OCI-LY1 (cell line): ENCODE data around the gene PTPN12.

Experiments used
- H2AFZ ChIP-seq: fragments of 200-600 bp; sonication (generic), shearing (Covaris generic); 2 replicates; pipeline ENCODE4 v1.6.0; 2014; ENCODE audit warnings: antibody characterized with exemption, mild to moderate bottlenecking, low read length
- H3F3A ChIP-seq: fragments of 200-600 bp; sonication (generic), shearing (Covaris generic); 2 replicates; pipeline ENCODE4 v1.6.0; 2014; ENCODE audit warnings: mild to moderate bottlenecking, antibody characterized with exemption, low read length, moderate library complexity; ENCODE audit not compliant: insufficient read depth
- H3K27ac ChIP-seq: fragments of 200-600 bp; sonication (generic); 2 replicates; pipeline ENCODE4 v1.5.1; 2014; ENCODE audit warnings: low read length, mixed run types, mild to moderate bottlenecking, low read depth; ENCODE audit not compliant: poor library complexity, severe bottlenecking
- H3K27me3 ChIP-seq: fragments of 200-600 bp; sonication (generic); 2 replicates; pipeline ENCODE4 v1.6.0; 2014; ENCODE audit warnings: antibody characterized with exemption, mild to moderate bottlenecking, low read length, moderate library complexity; ENCODE audit not compliant: insufficient read depth
- H3K36me3 ChIP-seq: fragments of 200-600 bp; sonication (generic); 2 replicates; pipeline ENCODE4 v1.6.1; 2014; ENCODE audit warnings: mild to moderate bottlenecking, antibody characterized with exemption, low read length, moderate library complexity, mixed read lengths; ENCODE audit not compliant: insufficient read depth
- H3K4me1 ChIP-seq: fragments of 200-600 bp; sonication (generic); 2 replicates; pipeline ENCODE4 v1.5.1; 2014; ENCODE audit warnings: mild to moderate bottlenecking, low read length, moderate library complexity; ENCODE audit not compliant: insufficient read depth, severe bottlenecking
- H3K4me2 ChIP-seq: fragments of 200-600 bp; sonication (generic), shearing (Covaris generic); 2 replicates; pipeline ENCODE4 v1.6.1; 2014; ENCODE audit warnings: low read length
- H3K4me3 ChIP-seq: fragments of 200-600 bp; sonication (generic); 2 replicates; pipeline ENCODE4 v1.5.1; 2014; ENCODE audit warnings: low read length, low read depth, mild to moderate bottlenecking, mixed read lengths; ENCODE audit not compliant: poor library complexity, severe bottlenecking
- H3K79me2 ChIP-seq: fragments of 200-600 bp; shearing (Covaris generic); 2 replicates; pipeline ENCODE4 v1.6.1; 2016; ENCODE audit warnings: mixed run types, low read length, mixed read lengths; ENCODE audit not compliant: insufficient read depth
- H3K9ac ChIP-seq: fragments of 200-600 bp; sonication (generic), shearing (Covaris generic); 2 replicates; pipeline ENCODE4 v1.6.1; 2014; ENCODE audit warnings: mild to moderate bottlenecking, low read length, mixed read lengths
- H3K9me2 ChIP-seq: fragments of 200-600 bp; sonication (generic), shearing (Covaris generic); 2 replicates; pipeline ENCODE4 v1.6.1; 2014; ENCODE audit warnings: low read depth, mild to moderate bottlenecking, low read length, mixed read lengths
- H3K9me3 ChIP-seq: fragments of 200-600 bp; shearing (Covaris generic); 2 replicates; pipeline ENCODE4 v1.6.1; 2014; ENCODE audit warnings: low read length, mixed read lengths
- H4K20me1 ChIP-seq: fragments of 200-600 bp; sonication (generic), shearing (Covaris generic); 2 replicates; pipeline ENCODE4 v1.6.0; 2016; ENCODE audit warnings: mild to moderate bottlenecking, low read length; ENCODE audit not compliant: insufficient read depth
- EZH2 ChIP-seq: fragments of 200-600 bp; sonication (generic), shearing (Covaris generic); IDR thresholded peaks from 2 replicates; pipeline ENCODE4 v1.8.0; 2017; ENCODE audit warnings: borderline replicate concordance, mixed run types, mild to moderate bottlenecking, antibody characterized with exemption, low read length, moderate library complexity, mixed read lengths
- TF ChIP-seq, protein P1 (sequence below): fragments of 200-600 bp; sonication (generic), shearing (Covaris generic); IDR thresholded peaks from 2 replicates; pipeline ENCODE4 v1.5.1; 2017; ENCODE audit warnings: mild to moderate bottlenecking, antibody characterized with exemption, low read length, moderate library complexity, mixed read lengths

Gene PTPN12

DNA sequence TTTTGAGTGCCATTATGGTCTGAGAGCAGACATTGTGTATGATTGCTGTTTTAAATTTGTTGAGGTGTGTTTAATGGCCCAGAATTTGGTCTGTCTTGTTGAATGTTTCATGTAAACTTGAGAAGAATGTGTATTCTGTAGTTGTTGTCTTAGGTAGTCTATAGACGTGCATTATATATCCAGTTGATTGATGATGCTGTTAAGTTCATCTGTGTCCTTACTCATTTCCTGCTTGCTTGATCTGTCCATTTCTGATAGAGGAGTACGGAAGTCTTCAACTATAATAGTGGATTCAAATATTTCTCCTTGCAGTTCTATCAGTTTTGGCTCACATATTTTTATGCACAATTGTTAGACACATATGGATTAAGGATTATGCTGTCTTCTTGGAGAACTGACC, 16.0 kb downstream of the PTPN12 start:
- no peaks in the 10 kb centered on the region for H4K20me1 ChIP-seq
- H3K79me2 ChIP-seq = no peaks in the 10 kb centered on the region

GRCh38 chr7:77558284-77558967, 21.3 kb downstream of the PTPN12 start:
- H3K79me2 ChIP-seq = peaks cover 4% of the 10 kb centered on the region; the same call in 1 of the 2 replicates
- H2AFZ ChIP-seq = no peak overlapping the region

More for the DNA sequence above, 16.0 kb downstream of the PTPN12 start:
- Histone ChIP-seq H3K4me3 (no peak overlapping the region), H2AFZ (no peak overlapping the region), H3K36me3 (no peaks in the 10 kb centered on the region), H3K9ac (no peak overlapping the region), H3F3A (no peaks in the 10 kb centered on the region), H3K4me2 (no peak overlapping the region), H3K9me3 (no peaks in the 10 kb centered on the region), H3K9me2 (no peaks in the 10 kb centered on the region), H3K27ac (no peak overlapping the region), H3K27me3 (no peaks in the 10 kb centered on the region), H3K4me1 (no peaks in the 10 kb centered on the region)
- TF ChIP-seq EZH2 = no peak
- TF ChIP-seq, protein P1, sequence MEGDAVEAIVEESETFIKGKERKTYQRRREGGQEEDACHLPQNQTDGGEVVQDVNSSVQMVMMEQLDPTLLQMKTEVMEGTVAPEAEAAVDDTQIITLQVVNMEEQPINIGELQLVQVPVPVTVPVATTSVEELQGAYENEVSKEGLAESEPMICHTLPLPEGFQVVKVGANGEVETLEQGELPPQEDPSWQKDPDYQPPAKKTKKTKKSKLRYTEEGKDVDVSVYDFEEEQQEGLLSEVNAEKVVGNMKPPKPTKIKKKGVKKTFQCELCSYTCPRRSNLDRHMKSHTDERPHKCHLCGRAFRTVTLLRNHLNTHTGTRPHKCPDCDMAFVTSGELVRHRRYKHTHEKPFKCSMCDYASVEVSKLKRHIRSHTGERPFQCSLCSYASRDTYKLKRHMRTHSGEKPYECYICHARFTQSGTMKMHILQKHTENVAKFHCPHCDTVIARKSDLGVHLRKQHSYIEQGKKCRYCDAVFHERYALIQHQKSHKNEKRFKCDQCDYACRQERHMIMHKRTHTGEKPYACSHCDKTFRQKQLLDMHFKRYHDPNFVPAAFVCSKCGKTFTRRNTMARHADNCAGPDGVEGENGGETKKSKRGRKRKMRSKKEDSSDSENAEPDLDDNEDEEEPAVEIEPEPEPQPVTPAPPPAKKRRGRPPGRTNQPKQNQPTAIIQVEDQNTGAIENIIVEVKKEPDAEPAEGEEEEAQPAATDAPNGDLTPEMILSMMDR = no peak

GRCh38 chr7:77561352-77561751, 24.3 kb downstream of the PTPN12 start:
- no peak overlapping the region for H3K9ac ChIP-seq
- H3F3A ChIP-seq = peaks cover 3% of the 10 kb centered on the region; the same call in 1 of the 2 replicates
- no peaks in the 10 kb centered on the region for H3K27me3 ChIP-seq
- peaks cover 8% of the 10 kb centered on the region; the same call in 1 of the 2 replicates for H3K79me2 ChIP-seq
- H2AFZ ChIP-seq = no peak overlapping the region
- no peak overlapping the region for H3K27ac ChIP-seq
- no peak overlapping the region for H3K4me3 ChIP-seq
- H3K4me1 ChIP-seq = peaks cover 13% of the 10 kb centered on the region
- no peaks in the 10 kb centered on the region for H3K9me3 ChIP-seq
- no peak for TF ChIP-seq EZH2
- TF ChIP-seq, protein P1 = no peak
- H3K9me2 ChIP-seq = no peaks in the 10 kb centered on the region
- peak overlapping the region; percentile 13; the same call in 1 of the 2 replicates for H3K4me2 ChIP-seq
- no peaks in the 10 kb centered on the region for H3K36me3 ChIP-seq
- H4K20me1 ChIP-seq = no peaks in the 10 kb centered on the region

More at GRCh38 chr7:77558284-77558967, 21.3 kb downstream of the PTPN12 start:
- H3K9me2 ChIP-seq = no peaks in the 10 kb centered on the region
- TF ChIP-seq, protein P1 = no peak
- no peak for TF ChIP-seq EZH2
- no peak overlapping the region for H3K27ac ChIP-seq
- H3K27me3 ChIP-seq = no peaks in the 10 kb centered on the region
- H3K4me1 ChIP-seq = peaks cover 13% of the 10 kb centered on the region
- H3K9me3 ChIP-seq = no peaks in the 10 kb centered on the region
- no peak overlapping the region for H3K4me3 ChIP-seq
- no peaks in the 10 kb centered on the region for H4K20me1 ChIP-seq
- H3K36me3 ChIP-seq = no peaks in the 10 kb centered on the region
- H3K9ac ChIP-seq = no peak overlapping the region
- H3F3A ChIP-seq = peaks cover 3% of the 10 kb centered on the region; the same call in 1 of the 2 replicates
- no peak overlapping the region for H3K4me2 ChIP-seq
